Jurkat, Clone E6-1 (cell line): ENCODE measurements around the gene DOC2B.

Source experiments
- DNase-seq: peaks from one replicate; pipeline ENCODE4 v3.0.0-alpha.2; 2011; ENCODE audit warnings: low read depth, low spot score
- H3K4me3 ChIP-seq: 2 replicates; pipeline ENCODE4 v1.5.1; 2011; ENCODE audit warnings: mild to moderate bottlenecking, low read length, control low read depth, moderate library complexity

Gene DOC2B

DNA sequence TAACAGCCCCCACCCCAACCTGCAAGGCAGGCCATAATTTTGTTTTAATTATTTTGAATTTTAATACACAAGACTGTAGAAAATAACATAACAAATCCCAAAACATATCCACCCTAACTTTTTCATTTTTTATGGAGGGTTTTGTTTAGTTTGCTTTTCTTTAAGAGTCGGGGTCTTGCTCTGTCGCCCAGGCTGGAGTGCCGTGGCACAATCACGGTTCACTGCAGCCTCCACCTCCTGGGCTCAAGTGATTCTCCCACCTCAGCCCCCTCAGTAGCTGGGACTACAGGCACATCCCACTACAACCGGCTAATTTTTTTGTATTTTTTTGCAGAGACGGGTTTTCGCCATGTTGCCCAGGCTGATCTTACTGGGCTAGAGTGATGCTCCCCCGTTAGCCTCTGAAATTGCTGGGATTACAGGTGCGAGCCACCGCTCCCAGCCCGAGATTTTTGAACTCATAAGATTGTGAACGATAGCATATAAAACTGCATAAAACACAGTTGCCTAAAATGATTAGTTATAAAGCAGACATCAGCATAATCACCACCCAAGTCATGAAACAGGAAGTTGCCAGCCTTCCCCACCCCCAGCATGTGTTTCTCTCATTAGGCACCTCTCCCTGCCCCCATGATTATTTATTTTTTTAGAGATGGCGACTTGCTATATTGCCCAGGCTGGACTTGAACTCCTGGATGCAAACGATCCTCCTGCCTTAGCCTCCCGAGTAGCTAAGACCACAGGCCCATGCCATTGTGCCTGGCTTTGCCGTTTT, 13.6 kb upstream of the DOC2B start:
- no peak for DNase-seq
- H3K4me3 ChIP-seq, result no peak overlapping the region

GRCh38 chr17:193841-194806, 12.7 kb upstream of the DOC2B start:
- no peak overlapping the region for H3K4me3 ChIP-seq
- no peak for DNase-seq

GRCh38 chr17:193426-193810, 12.0 kb upstream of the DOC2B start:
- no peak overlapping the region for H3K4me3 ChIP-seq
- no peak for DNase-seq

DNA sequence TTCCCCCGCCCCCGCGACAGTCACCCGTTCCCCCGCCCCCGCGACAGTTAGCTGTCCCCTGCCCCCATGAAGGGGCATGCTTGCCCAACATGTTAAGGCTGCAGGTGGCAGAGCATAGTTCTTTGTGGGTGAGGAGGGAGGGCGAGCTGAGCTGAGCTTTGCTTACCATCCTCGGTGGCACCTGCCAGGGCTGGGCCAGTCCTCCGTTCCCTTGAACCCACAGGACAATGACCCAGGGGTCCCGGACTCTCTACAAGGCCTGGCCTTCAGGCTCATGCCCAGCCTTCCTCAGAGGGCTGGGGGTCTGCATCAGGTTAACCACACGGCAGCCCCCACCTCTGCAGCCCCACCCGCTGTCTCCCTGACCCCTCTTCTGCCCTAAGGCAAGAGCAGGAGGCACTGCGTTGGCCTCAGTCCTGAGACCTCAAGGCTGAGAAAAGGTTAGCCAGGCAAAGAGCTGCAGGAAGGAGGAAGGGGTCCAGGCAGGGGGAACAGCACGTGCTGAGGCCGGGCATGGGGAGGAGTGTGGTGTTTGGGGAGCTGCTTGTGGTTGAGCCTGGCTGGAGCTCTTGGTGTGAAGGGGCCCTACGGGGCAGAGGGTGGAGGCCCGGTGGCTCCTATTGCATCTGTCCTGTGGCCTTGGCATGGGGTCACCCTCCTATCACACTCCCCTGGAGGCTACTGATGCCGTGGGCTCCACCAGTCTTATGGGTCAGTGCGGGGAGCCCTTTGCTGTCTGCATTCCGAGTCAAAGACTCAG, 11.4 kb upstream of the DOC2B start:
- H3K4me3 ChIP-seq, result no peak overlapping the region
- DNase-seq, result no peak

DNA sequence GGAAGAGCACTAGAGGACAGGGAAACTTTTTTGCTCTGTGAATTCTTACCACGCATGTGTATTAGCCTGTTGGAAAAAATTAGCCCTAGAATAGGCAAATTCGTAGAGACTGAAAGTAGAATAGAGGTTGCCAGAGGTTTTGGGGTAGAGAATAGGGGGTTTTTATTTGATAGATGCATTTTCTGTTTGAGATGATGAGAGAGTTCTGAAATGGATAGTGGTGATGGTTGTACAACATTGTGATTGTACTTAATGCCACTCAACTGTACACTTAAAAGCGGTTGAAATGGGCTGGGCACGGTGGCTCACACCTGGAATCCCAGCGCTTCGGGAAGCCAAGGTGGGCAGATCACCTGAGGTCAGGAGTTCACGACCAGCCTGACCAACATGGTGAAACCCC, 8.0 kb upstream of the DOC2B start:
- no peak for DNase-seq
- no peak overlapping the region for H3K4me3 ChIP-seq

DNA sequence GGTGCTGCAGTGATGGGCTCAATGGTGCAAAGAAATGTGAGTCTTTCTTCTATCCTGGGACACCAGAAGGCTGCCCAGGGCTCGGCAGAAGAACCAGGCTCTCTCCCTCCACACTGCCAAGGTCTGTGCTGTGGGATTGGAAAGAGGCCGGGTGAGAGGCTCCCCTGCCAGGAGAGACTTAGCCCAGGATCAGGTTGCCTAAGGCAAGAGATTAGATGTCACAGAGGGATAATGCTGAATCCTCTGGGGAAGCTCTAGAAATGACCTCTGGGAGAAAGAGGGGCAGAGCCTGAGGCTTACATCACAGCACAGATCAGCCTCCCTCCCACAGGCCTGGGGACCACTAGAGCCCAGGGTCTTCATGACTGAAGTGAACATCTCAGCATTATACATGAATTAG, 5.7 kb upstream of the DOC2B start:
- H3K4me3 ChIP-seq, result no peak overlapping the region
- DNase-seq, result no peak

- no peak for DNase-seq
- no peak overlapping the region for H3K4me3 ChIP-seq
Measured at GRCh38 chr17:185445-186138, 4.1 kb upstream of the DOC2B start.

DNA sequence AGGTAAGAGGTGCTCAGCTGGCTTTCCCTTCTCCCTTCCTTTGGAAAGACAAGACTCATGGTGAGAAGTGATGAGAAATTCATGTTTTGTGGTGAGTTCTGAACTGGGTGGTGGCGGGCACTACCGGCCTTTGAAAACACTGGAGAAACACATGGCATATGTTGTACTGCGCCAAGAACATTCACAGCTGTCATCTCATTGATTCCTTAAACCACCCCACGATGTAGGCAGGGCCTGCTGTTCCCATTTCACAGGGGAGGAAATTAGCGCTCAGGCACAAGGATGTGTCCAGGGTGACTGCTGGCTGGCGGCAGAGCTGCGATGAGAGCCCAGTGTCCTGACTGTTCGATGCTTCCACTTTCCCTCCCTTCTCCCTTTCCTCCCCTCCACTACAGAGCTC, 1.6 kb upstream of the DOC2B start:
- DNase-seq, result no peak
- no peak overlapping the region for H3K4me3 ChIP-seq

DNA sequence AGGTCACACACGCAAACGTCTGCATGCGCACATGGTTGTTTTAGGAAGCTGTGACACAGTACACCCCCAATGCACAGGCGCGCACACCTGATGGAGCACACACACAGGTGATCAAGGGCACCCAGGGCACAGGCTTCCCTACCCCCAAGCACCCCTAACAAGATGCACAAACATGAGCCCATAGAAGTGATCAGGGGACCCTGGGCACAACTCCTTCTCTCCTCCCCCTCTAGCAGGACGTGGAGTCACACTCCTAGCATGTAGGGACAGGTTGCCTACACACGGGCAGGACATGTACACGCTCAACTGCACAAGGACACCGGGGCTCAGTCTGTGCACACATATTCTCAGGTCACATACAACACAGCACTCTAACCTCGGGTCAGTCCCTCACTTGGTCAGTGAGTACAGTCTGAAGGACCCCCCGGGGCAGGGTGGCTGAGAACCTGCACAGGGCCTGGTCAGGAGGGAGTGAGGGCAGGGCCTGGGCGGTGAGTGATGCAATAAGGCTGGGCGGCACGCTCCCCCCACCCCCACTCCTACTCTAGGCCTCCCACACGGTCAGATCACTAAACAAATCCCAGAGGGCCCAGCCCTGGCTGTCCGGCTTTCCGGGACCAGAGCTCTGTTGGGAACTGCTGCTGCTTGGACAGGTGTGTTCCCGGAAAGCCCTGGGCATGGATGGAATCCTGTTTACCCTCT, 751 bp upstream of the DOC2B start:
- no peak for DNase-seq
- H3K4me3 ChIP-seq, result no peak overlapping the region

DNA sequence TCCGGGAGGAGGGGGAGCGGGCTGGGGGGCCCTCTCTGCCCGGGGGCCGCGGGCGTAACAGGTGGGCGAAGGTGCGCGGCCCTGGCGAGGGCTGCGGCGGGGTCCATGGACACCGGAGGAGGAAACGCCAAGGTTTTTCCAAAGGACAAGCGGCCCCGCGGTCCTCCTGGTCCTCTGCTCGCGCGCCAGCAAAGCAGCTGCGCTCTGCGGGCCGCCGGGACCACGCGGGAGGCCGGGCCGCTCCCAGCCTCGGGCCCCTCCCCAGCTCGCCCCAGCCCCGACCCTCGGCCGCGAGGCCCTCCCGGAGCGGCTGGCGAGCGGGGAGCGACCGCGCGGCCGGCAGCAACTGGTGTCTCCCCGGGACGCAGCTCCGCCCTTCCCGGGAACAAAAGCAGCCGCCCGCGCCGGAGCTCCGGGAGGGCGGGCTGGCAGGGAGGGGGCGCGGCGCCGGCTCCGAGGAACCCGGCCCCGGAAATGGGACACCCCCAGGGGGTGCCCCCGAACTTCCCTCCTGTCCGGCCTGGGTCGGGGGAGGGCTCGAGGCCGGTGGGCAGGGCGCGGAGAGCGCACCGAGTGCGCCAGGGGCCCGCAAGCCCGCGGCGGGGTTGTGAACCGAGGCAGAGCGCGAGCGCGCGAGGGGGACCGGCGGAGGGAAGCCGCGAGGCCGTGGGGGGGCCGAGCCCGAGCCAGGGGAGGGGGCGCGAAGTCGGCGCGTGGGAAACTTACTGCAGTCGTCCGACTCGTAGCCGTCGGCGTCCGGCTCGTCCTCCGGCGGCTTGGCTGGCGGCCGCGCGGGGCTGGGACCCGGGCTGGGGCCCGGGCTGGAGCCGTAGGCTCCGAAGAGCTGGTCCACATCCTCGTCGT, 837 bp downstream of the DOC2B start:
- no peak for DNase-seq

DNA sequence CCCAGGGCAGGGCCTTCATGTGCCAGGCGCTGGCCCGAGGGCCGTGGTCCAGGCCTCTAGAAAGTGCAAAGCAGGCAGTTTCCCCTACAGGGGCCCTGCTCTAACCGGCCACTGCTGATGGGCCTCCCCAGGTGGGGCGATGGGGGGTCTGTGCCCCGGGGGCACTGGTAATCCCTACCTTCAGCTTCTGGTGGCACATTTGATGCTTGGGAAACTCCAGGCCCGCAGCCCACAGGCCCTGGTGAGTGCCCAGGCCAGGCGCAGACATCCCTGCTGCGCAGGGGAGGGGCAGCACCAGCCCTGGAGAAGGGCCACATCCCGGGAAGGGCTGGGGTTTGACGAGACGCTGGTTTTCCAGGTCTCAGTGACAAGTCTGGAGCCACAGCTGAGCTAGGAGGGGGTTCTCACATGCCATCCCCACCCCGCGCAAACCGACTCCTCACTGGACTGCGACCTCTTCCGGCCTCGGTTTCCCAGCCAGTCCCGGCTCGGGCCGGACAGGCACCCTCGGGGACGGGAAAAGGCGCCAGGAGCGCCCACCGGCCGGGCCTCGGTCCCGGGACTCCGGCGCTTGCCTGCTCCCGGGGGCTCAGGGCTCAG, 1.6 kb downstream of the DOC2B start:
- no peak overlapping the region for H3K4me3 ChIP-seq

More for the DNA sequence above, 837 bp downstream of the DOC2B start:
- H3K4me3 ChIP-seq, result no peak overlapping the region

DNA sequence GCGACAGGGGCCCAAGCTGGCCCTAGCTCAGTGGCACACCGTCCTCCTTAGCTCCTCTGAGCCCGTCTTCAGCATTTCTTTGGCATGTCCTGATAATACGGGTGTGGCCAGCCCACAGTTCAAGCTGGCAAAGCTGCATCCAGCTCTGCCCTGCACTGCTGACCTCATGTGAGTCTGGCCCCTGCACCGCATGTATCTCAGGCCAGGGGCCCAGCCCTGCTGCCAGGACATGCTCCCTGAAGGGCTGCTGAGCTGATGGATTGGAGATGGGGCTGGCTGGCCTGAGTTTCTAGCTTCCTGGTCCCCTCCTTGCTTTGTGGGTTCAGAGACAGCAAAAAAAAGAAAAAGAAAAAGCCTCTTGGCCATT, 2.4 kb downstream of the DOC2B start:
- no peak overlapping the region for H3K4me3 ChIP-seq
- DNase-seq, result no peak

More for the DNA sequence above, 1.6 kb downstream of the DOC2B start:
- DNase-seq, result no peak

DNA sequence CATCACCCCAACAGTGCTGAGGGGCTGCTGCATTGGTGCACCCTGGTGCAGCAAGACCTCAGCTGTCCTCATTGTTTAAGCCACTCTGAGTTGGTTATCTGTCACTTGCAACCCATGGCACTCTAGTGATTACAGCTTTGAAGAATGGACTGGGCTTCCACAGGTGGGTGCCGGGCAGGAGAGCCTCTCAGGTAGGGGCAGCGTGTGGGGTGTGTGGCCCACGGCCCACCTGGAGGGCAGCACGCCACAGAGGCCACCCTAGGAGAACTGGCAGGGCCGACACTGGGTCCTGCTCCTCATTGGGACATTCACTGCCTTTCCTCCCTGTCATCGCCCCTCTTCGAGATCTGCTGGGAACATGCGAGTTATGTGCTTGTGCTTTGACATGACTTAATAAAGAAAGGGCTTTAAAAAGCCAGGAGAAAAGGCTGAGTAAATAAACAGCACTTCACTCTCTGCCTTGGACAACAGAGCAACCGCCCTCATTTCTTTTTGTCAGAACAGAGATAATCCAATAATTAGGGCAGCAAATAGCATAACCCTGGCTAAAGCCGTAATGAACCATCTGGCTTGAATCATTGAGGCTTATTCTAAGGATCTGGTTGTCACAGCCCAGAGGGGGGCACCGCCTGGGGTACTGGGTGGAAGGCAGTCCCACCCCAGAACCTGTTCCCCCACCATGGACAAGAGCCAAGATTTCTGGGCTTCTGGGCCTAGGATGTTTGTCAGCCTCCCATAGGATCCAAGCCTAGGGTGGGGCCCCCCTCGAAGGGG, 3.0 kb downstream of the DOC2B start:
- H3K4me3 ChIP-seq, result no peak overlapping the region
- DNase-seq, result no peak

DNA sequence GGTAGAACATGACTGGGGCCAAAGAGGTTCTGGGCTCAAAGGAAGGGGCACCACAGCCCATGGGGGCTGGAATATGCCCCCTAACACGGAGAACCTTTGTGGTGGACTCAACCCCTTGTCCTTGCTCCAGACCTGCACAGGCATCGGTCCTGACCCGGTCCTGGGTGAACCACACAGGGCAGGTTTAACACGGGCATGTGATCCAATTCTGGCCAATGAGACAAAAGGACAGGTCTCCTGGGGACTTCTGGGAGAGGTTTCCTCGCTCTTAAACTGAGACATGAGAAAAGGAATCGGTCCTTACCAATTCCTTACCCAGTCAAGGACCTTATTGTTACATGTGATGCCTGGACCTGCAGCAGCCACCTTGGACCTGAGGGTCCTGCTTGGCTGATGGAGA, 3.7 kb downstream of the DOC2B start:
- DNase-seq, result no peak
- H3K4me3 ChIP-seq, result no peak overlapping the region

DNA sequence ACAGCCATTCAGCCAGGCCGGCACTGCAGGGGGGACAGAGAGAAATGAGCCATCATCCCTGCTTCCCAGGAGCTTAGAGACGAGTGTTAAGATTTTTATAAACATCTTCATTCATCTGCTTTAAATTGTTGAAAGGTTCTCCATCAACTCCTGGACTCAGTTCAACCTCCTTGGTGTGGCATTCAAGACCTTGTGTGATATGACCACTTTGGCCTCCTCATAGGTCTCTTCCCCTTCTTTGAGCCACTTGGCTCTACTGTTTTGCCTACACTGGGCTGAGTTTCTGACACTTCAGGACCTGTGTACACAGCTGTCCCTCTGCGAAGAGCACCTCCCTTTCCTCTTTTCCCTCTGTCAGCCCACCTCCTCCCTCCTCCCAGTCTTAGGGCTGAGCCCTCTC, 4.3 kb downstream of the DOC2B start:
- H3K4me3 ChIP-seq, result no peak overlapping the region
- DNase-seq, result no peak

GRCh38 chr17:173166-173911, 8.1 kb downstream of the DOC2B start:
- no peak overlapping the region for H3K4me3 ChIP-seq
- no peak for DNase-seq
